GM23338 (cell line): ENCODE measurements around the gene ZC3H7A. TPM values are rescaled to one million over a fixed set of nuclear protein-coding genes. Genes with fewer than 3 reads are reported as not detected.

ENCODE experiments used
- ATAC-seq: fragments of 200-7000 bp; cut with Tn5 transposase; 3 replicates; pipeline ENCODE4 v1.9.1; 2020
- DNase-seq: peaks from one replicate; pipeline ENCODE4 v3.0.0-alpha.2; 2015; ENCODE audit warnings: low spot score
- H2AFZ ChIP-seq: fragments of 200-600 bp; sonication (generic); 2 replicates; pipeline ENCODE4 v1.8.0; 2016; ENCODE audit warnings: antibody characterized with exemption, mild to moderate bottlenecking, moderate library complexity
- H3F3A ChIP-seq: fragments of 200-600 bp; sonication (generic); replicated peaks from 2 replicates; pipeline ENCODE4 v1.8.0; 2017; ENCODE audit warnings: antibody characterized with exemption, mixed run types, low read depth
- H3K27ac ChIP-seq: fragments of 200-600 bp; sonication (generic); 2 replicates; pipeline ENCODE4 v1.6.1; 2016; ENCODE audit warnings: low read depth
- H3K27me3 ChIP-seq: fragments of 200-600 bp; sonication (generic); 2 replicates; pipeline ENCODE4 v1.8.0; 2016; ENCODE audit warnings: mild to moderate bottlenecking, mixed run types, moderate library complexity; ENCODE audit not compliant: insufficient read depth
- H3K36me3 ChIP-seq: fragments of 200-600 bp; sonication (generic); 2 replicates; pipeline ENCODE4 v1.8.0; 2016; ENCODE audit warnings: mild to moderate bottlenecking; ENCODE audit not compliant: insufficient read depth
- H3K4me1 ChIP-seq: fragments of 200-600 bp; sonication (generic); 2 replicates; pipeline ENCODE4 v1.8.0; 2016; ENCODE audit warnings: mild to moderate bottlenecking, moderate library complexity; ENCODE audit not compliant: insufficient read depth
- H3K4me2 ChIP-seq: fragments of 200-600 bp; sonication (generic); 2 replicates; pipeline ENCODE4 v1.7.1; 2017; ENCODE audit warnings: mixed run types
- H3K4me3 ChIP-seq: fragments of 200-600 bp; sonication (generic); 2 replicates; pipeline ENCODE4 v1.6.1; 2016; ENCODE audit warnings: mixed run types
- H3K79me2 ChIP-seq: fragments of 200-600 bp; sonication (generic); replicated peaks from 2 replicates; pipeline ENCODE4 v1.8.0; 2017; ENCODE audit warnings: mild to moderate bottlenecking; ENCODE audit not compliant: insufficient read depth
- H3K9me2 ChIP-seq: fragments of 200-600 bp; sonication (generic); 2 replicates; pipeline ENCODE4 v1.8.0; 2017; ENCODE audit not compliant: insufficient read depth
- H4K20me1 ChIP-seq: fragments of 200-600 bp; sonication (generic); replicated peaks from 2 replicates; pipeline ENCODE4 v1.8.0; 2017; ENCODE audit warnings: mild to moderate bottlenecking; ENCODE audit not compliant: insufficient read depth
- H3K27ac Mint-ChIP-seq: 2 replicates; pipeline ENCODE4 v1.8.0; 2020; ENCODE audit warnings: inconsistent platforms, mild to moderate bottlenecking, moderate library complexity, mixed read lengths
- H3K27me3 Mint-ChIP-seq: 3 replicates; pipeline ENCODE4 v1.8.0; 2022; ENCODE audit warnings: low read depth, mild to moderate bottlenecking, moderate library complexity, mixed read lengths, inconsistent platforms; ENCODE audit not compliant: insufficient read depth, poor library complexity
- H3K36me3 Mint-ChIP-seq: 3 replicates; pipeline ENCODE4 v1.8.0; 2021; ENCODE audit warnings: low read depth, mild to moderate bottlenecking, inconsistent platforms, moderate library complexity, mixed read lengths
- H3K4me1 Mint-ChIP-seq: 3 replicates; pipeline ENCODE4 v1.8.0; 2020; ENCODE audit warnings: mild to moderate bottlenecking, inconsistent platforms, mixed read lengths
- H3K4me3 Mint-ChIP-seq: 3 replicates; pipeline ENCODE4 v1.8.0; 2021; ENCODE audit warnings: moderate library complexity, mild to moderate bottlenecking, inconsistent platforms, mixed read lengths
- H3K9me3 Mint-ChIP-seq: 3 replicates; pipeline ENCODE4 v1.8.0; 2020; ENCODE audit warnings: moderate library complexity, mild to moderate bottlenecking, inconsistent platforms, mixed read lengths
- EZH2 ChIP-seq: fragments of 200-600 bp; sonication (generic); IDR thresholded peaks from one replicate; pipeline ENCODE4 v1.8.0; 2017; ENCODE audit warnings: antibody characterized with exemption, mild to moderate bottlenecking, low read depth; ENCODE audit not compliant: unreplicated experiment
- POLR2AphosphoS5 ChIP-seq: IDR thresholded peaks from 2 replicates; pipeline ENCODE4 v1.6.1; 2016; ENCODE audit warnings: antibody characterized with exemption, low read depth
- REST ChIP-seq: IDR thresholded peaks from one replicate; pipeline ENCODE4 v1.6.1; 2018; ENCODE audit warnings: antibody characterized with exemption; ENCODE audit not compliant: unreplicated experiment
- ZNF462 ChIP-seq: fragments of 250-450 bp; sonication (Bioruptor Pico); IDR thresholded peaks from 2 replicates; pipeline ENCODE4 v1.5.0; 2020; ENCODE audit warnings: mild to moderate bottlenecking, moderate library complexity
- polyA plus RNA-seq: library from polyadenylated mRNA; unstranded; fragments of >200 nt; fragmentation: Nextera tagmentation; extraction: Ambion mirVana; gene quantifications from 2 replicates; pipeline ENCODE4 v1.2.1, GENCODE V29; 2016
- total RNA-seq: library from RNA; depleted of rRNA; stranded (reverse); fragments of >200 nt; shearing (Covaris generic); gene quantifications from 2 replicates; pipeline ENCODE4 v1.2.3, GENCODE V29; 2014
- TF ChIP-seq, protein P1 (sequence below), 2 experiments: fragments of 200-600 bp in 1 of 2; sonication (generic) in 1 of 2; conservative IDR thresholded peaks; 2 replicates each; pipeline versions ENCODE4 v1.5.1 to v1.6.1; 2016 to 2017; ENCODE audit warnings: antibody characterized with exemption in 2 of 2, low read depth in 2 of 2, mild to moderate bottlenecking in 2 of 2, moderate library complexity in 1 of 2

ZC3H7A gene
- total and polyA plus RNA-seq, 2 experiments from 2014 or later = 32.7 to 42.2 TPM

GRCh38 chr16:11800382-11800718 lies 3.3 kb upstream of the ZC3H7A start:
- no peak overlapping the region for H3K4me2 ChIP-seq
- no peak for DNase-seq
- no peaks in the 10 kb centered on the region for H3K27me3 ChIP-seq
- H3K27me3 Mint-ChIP-seq = peaks cover 5% of the 10 kb centered on the region
- H3K9me2 ChIP-seq = no peaks in the 10 kb centered on the region
- peaks cover 25% of the 10 kb centered on the region; the same call in 2 of the 3 replicates for H3K4me1 Mint-ChIP-seq
- no peak for TF ChIP-seq EZH2
- no peak for TF ChIP-seq ZNF462
- TF ChIP-seq, protein P1, sequence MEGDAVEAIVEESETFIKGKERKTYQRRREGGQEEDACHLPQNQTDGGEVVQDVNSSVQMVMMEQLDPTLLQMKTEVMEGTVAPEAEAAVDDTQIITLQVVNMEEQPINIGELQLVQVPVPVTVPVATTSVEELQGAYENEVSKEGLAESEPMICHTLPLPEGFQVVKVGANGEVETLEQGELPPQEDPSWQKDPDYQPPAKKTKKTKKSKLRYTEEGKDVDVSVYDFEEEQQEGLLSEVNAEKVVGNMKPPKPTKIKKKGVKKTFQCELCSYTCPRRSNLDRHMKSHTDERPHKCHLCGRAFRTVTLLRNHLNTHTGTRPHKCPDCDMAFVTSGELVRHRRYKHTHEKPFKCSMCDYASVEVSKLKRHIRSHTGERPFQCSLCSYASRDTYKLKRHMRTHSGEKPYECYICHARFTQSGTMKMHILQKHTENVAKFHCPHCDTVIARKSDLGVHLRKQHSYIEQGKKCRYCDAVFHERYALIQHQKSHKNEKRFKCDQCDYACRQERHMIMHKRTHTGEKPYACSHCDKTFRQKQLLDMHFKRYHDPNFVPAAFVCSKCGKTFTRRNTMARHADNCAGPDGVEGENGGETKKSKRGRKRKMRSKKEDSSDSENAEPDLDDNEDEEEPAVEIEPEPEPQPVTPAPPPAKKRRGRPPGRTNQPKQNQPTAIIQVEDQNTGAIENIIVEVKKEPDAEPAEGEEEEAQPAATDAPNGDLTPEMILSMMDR (conservative IDR thresholded peaks at IDR 0.05; ENCODE audit: low read depth in 2 of 2) = no peak
- TF ChIP-seq POLR2AphosphoS5 = no peak
- no peak for TF ChIP-seq REST
- H3K36me3 ChIP-seq = no peaks in the 10 kb centered on the region
- peaks cover 31% of the 10 kb centered on the region for H3K79me2 ChIP-seq
- no peaks in the 10 kb centered on the region for H3K9me3 Mint-ChIP-seq
- no peak overlapping the region for H2AFZ ChIP-seq
- H3K4me3 ChIP-seq = no peak overlapping the region
- H4K20me1 ChIP-seq = peaks cover 6% of the 10 kb centered on the region; the same call in 1 of the 2 replicates
- H3K27ac Mint-ChIP-seq = no peak overlapping the region
- H3K36me3 Mint-ChIP-seq = no peaks in the 10 kb centered on the region
- no peak overlapping the region for H3K4me3 Mint-ChIP-seq
- ATAC-seq = no peak
- H3K4me1 ChIP-seq = peaks cover 23% of the 10 kb centered on the region
- H3K27ac ChIP-seq = no peak overlapping the region
- peaks cover 16% of the 10 kb centered on the region for H3F3A ChIP-seq
